Mucosa of gallbladder (tissue), 1 donor: Measurements from ENCODE around the gene RUFY1. TPM values are rescaled to one million over a fixed set of nuclear protein-coding genes. Genes with fewer than 3 reads are reported as not detected.

Experiments used
- DNase-seq: peaks from one replicate; pipeline ENCODE4 v3.0.0-alpha.2; 2020; ENCODE audit warnings: low spot score
- total RNA-seq: library from RNA; stranded (reverse); gene quantifications from one replicate; pipeline ENCODE4 v1.2.1, GENCODE V29; 2021
- donor health status: DM: no; HTN: no; CAD: no.

Gene RUFY1
- total RNA-seq, 1 donor from 2014 or later = 54.7 TPM

DNA sequence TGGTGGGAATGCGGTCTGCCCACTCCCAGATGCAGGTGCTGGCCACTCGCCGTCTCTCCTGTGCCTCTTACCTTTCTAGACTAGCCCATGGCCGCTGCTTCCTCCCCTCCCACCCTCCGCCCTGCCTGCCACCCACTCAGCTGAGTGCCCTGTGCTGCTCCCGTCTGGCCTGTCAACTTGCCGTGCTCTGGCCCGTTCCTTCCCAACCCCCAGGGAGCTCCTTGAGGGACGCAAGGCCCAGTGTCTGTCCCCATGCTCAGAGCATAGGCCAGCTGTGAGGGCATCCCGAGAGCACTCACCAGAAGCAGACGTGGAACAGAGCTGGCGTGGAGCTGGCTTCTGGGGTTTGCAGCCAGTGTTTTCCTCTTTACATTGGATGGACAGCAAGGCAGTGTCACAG lies 53.0 kb downstream of the RUFY1 start:
- DNase-seq = no peak

GRCh38 chr5:179605026-179605833 lies 54.9 kb downstream of the RUFY1 start:
- peak; percentile 53 for DNase-seq

DNA sequence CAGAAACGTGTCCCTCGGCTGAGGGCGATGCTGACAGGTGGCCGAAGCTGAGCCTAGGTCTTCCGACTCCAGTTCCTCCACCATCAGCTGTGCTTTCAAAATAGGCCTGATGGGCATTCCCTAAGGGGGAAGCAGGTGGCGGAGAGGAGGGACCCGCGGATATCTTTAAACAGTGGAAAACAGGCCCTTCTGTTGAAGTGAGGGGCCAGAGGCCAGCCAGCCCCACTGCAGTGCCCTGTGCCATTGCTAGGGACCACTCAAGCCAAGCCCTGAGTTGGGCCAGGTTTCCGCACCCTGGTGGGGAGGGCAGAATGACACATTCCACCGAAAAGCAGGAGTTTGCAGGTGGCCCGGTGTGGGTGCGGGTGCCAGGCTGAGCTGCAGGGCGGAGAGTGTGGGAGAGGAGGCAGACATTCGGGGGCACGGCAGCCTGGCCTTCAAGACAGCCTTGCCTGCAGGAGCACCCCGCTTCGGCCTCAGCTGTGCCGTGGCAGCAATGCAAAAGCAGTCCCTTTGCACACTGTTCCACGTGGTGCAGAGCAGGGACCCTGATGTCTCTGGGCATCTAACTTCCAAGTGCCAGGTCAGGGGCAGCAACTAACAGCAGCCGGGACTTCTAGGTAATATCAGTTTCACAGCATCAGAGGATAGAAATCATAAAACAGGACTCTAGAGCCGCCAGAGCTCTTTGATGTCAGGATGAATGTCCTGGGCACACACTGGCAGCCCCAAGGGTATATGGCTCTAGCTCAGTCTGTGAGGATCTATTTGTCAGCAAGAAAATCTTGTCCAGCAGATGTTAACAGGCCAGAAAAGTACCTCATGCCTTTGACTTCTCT lies 55.9 kb downstream of the RUFY1 start:
- DNase-seq = no peak

DNA sequence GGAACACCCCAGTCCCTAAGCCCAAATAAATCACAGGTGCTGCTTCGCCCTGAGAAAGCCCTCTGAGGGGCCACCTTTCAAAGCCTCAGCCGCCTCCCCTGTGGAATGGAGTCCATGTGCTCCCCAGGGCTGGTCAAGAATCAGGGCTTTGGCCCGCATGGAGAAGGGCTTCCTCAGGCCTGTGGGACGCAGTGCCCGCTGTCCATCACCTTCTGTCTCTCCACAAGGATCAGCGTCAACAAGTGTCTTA lies 56.5 kb downstream of the RUFY1 start:
- no peak for DNase-seq

DNA sequence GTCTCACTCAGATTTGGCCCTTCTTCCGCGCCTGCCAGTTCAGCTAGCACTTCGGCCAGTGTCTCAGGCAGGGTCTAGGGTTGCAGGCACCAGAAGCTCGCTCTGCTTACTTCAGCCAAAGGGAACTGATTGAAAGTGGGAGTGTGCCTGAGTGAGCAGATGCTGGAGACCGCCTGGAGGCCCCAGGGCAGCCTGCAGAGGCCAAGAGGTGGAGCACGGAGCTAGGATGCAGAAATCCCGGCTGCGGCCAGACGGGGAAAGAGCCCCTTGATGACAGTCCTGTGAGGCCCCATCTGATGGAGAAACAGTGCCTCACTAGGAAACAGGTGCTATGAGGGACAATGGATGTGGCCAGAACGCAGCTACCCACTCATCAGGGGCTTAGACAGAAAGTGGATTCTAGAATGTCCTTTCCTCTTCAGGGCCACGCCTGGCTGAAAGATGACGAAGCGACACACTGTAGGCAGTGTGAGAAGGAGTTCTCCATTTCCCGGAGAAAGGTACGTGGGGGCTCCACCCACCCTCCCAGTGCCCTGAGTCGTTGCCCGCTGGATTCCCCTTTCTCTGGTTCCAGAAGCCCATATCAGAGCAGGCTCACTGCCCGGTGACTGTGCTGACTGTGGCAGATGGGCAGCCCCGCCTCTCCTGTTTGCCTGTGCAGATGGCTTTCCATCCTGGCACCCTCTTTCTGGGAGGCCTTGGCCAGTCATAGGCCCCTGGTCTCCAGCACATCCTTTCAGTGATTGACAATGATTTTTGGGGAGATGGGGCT lies 57.0 kb downstream of the RUFY1 start:
- no peak for DNase-seq

- DNase-seq = no peak
These were observed 57.8 kb downstream of the RUFY1 start for GRCh38 chr5:179608131-179608581.

DNA sequence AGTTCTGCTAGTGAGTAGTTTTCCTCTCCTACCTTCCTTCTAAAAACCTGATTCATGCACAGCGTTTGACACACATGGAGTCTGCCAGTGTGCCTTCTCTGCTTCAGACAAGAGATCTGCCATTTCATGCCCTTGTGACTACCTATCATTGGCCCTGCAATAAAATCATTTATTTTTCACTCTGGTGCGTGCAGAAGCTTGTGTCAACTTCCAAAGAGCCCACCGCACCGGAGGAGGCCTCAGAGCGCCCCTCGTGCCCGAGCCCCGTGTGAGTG lies 59.4 kb downstream of the RUFY1 start:
- no peak for DNase-seq

- DNase-seq = no peak
These were observed 60.0 kb downstream of the RUFY1 start for GRCh38 chr5:179610109-179610902.

DNA sequence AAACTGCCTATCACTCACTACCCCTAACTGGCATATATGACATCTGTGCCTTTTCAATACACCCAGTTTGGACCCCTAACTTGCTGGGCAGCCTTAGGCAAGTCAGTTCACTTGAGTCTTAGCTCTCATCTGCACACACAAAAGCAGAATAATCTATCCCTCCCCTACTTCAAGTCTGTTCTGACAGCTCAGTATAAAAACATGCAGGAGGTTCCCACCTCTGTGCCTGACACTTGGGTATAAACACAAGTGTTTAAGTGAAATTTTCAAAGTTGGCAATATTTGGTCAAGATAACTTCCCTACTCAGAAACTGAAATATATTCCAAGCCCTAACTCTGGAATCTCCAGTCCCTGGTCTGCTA lies 60.5 kb downstream of the RUFY1 start:
- DNase-seq = no peak

GRCh38 chr5:179612577-179613459 lies 62.5 kb downstream of the RUFY1 start:
- no peak for DNase-seq

GRCh38 chr5:179613460-179614071 lies 63.2 kb downstream of the RUFY1 start:
- DNase-seq = no peak

GRCh38 chr5:179614745-179615144 lies 64.4 kb downstream of the RUFY1 start:
- DNase-seq = no peak

DNA sequence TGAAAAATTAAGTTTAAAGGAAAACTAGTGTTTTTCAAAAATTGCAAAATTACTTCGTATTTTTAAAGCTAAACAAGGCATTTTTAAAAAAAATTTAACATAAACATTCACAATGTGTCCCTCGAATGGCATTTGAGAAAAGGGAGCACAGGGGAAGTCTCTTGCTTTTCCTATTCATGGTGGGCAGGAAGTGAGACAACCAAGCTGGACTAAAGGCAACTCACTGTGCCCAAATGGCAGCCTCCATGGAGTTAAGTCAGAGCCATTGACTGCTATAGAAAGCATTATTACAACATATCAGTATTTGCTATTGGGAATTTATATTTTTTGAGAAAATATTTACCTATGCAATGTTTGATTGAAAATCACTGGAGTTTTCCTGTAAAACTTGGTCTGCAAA lies 64.8 kb downstream of the RUFY1 start:
- DNase-seq = no peak

DNA sequence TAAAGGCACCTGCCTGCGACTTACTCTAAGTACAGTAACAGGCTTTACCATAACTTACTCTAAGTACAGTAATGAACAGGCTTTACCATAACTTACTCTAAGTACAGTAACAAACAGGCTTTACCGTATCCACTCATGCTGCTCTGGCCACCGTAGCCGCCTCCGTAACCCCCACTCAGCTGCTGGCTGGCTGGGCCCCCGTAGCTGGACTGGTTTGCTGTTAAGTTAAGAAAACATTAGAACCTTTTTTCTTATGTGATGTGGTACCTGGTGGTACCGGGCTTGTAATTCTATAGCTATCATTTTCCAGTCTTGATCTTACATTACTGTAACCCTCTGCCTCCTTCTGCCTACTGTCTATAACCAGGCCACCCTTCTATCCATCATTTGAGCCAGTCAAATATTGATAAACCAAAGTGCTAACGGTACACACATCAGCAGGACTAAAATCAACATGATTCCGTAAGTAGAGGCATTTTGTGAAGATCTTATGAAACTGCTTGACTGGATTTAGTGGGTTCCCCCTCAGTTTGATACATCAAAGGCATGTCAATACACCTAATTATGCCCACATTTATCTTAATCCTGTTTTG lies 65.7 kb downstream of the RUFY1 start:
- no peak for DNase-seq

DNA sequence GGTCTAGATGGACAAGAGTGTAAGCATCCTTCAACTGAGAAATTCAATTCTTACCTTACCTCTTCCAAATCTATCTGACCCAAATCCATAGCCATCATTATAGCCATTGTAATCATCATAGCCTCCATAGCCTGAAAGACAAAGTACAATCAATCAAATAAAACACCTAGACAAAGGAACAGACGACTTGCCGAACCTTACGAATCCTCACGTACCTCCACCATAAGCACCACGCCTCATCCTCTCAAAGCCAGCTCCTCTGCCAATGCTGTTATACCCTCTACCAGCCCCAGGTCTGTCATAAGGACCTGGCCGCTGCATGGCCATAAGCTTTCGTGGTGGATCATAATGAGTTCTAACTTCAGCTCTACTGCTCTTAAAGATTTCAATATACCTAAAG lies 67.6 kb downstream of the RUFY1 start:
- DNase-seq = no peak

DNA sequence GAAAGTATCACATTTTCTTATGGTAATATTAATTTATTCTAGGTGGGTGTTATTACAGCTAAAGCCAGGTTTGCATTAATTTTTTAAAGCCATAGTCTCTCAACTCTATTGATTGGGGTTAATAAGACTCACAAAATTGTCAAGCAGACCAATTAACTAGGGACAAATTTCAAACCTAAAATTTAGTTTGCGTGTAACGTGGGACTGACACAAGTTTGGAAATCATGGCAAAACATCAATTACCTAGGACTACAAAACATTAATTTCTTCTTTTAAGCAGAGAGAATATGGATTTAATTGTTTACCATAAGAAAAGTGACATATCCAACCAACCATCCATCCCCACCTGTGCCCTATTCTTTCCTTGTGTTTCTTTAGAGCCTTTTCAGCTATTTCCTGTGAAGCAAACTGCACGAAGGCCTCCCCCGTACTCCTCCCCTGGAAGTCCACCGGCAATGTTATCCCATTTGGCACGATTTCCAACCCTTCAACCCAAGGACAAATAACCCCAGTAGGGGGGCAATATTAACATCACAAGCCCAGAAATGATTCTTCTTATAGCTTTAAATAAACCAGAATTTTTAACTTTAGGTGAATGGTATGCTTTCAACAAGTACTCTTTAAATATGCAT lies 68.7 kb downstream of the RUFY1 start:
- DNase-seq = no peak

- no peak for DNase-seq
These were observed 69.4 kb downstream of the RUFY1 start for GRCh38 chr5:179619776-179620175.

- DNase-seq = no peak
These were observed 69.9 kb downstream of the RUFY1 start for GRCh38 chr5:179620293-179620692.

- no peak for DNase-seq
These were observed 70.5 kb downstream of the RUFY1 start for GRCh38 chr5:179620703-179621350.
